GM19238 (cell line): ENCODE measurements around the gene MZT1.

Source experiments
- DNase-seq: peaks from one replicate; pipeline ENCODE4 v3.0.0; 2011; ENCODE audit warnings: low spot score; ENCODE audit not compliant: insufficient read length

Gene MZT1

DNA sequence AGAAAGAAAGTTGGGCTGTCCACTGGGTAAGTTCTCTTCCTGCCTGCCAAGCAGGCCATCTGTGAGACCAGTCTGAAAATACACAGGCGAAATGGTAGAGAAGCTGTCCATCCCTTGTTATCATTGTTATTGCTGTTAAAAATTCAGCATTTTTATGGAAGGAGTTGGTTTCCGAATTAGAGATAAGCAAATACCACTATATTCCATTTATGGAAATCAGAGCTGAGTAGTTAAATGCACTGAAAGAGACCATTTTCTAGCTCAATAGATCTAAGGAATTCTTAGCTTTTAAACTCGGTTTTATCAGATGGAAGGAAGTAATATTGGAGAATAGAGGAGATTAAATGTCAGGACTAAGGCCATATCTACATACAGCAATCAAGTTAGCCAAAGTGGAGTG, 40.7 kb downstream of the MZT1 start:
- no peak for DNase-seq

GRCh38 chr13:72680353-72680752, 47.1 kb downstream of the MZT1 start:
- DNase-seq = no peak

- no peak for DNase-seq
Measured at GRCh38 chr13:72678312-72678711, 49.1 kb downstream of the MZT1 start.

GRCh38 chr13:72677431-72677830, 50.0 kb downstream of the MZT1 start:
- no peak for DNase-seq

GRCh38 chr13:72666391-72666790, 61.0 kb downstream of the MZT1 start:
- no peak for DNase-seq

GRCh38 chr13:72662548-72662947, 64.9 kb downstream of the MZT1 start:
- no peak for DNase-seq
